Glomerular visceral epithelial cell (primary cell): ENCODE measurements around the gene WDR88.
"Not testable (repeated sequence)": the region's sequence is repeated elsewhere in the genome, so short reads cannot be mapped to it uniquely, and the experiment has no call there.

Experiments
- DNase-seq: peaks from one replicate; pipeline ENCODE4 v3.0.0-alpha.2; 2016; ENCODE audit errors: extremely low spot score

WDR88 gene

DNA sequence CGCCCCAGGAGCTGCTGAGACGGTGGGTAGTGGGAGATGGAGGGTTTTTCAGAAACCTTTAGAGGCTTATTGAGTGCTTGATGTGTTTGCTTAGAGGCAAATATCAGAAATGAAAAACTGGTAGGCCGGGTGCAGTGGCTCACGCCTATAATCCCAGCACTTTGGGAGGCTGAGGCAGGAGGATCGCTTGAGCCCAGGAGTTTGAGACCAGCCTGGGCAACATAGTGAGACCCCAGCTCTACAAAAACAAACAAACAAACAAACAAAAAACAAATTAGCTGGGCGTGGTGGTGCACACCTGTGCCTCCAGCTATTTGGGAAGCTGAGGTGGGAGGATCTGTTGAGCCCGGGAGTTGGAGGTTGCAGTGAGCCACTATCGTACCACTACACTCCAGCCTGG lies 5.2 kb upstream of the WDR88 start:
- DNase-seq, result not testable (repeated sequence)

DNA sequence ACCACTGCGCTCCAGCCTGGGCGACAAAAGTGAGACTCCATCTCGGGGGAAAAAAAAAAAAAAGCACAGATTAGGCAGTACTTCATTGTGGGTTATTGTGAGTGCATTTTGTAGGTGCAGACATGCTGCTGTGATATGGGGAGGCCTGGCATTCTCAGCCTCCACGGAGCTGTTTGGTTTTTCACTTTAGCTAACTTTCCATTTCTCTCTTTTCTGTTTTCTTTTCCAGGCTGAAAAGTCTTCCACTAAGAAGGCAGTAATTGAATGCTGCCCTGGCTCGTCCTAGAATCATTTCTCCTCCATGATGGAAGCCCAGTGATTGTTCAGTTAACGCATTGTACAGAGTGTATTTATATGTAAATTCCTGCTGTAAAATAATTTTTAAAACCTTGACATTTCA lies 2.0 kb upstream of the WDR88 start:
- DNase-seq, result no peak

- DNase-seq, result no peak
Measured at GRCh38 chr19:33130433-33130832, 1.5 kb upstream of the WDR88 start.

- no peak for DNase-seq
Measured at GRCh38 chr19:33132425-33132824, 511 bp downstream of the WDR88 start.

DNA sequence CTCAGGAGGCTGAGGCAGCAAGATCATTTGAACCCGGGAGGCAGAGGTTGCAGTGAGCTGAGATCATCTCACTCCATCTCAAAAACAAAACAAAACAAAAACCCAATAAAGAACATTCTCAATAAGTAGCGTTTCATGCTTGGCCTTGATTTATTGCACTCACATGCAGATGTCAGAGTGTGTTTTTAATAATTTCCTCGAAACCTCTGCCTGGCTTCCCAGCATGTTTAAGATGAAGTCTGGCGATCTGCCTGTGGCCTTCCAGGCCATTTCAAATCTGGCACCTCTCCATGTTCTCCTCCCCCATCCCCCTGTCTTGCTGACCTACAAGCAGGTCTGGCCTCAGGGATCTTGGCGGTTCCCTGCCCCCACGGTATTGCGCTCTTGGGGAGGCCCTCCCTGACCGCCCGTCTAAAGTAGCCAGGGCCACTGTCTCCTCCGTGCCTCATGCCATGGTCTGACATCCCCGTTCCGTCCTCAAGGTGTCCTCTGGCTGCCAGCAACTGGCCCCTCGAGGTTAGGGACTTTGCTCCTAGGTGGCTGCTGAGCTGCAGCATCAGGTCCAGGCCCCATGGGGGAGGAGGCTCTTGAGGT lies 1.6 kb downstream of the WDR88 start:
- DNase-seq, result no peak

DNA sequence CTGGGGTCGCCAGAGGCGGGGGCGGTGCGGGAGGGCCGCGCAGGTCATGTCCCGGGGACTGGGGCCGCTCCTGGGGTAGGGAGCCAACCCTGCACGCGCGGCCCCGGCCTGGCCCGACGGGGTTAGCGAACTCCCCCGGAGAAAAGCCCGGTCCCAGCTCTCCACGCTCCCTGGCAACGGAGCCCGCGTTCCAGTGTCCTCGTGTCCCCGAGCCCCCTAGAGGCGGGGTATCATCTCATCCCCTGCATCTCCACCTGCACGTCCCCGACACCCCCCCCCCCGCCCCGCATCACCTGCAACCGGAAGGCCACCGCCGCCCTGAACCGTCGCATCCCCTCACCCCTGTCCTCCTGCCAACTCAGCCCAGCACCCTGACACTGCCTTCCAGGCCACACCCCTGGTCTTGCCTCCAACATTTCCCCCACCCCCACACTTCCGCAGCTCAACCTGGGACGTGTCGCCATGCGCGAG lies 2.7 kb downstream of the WDR88 start:
- no peak for DNase-seq

DNA sequence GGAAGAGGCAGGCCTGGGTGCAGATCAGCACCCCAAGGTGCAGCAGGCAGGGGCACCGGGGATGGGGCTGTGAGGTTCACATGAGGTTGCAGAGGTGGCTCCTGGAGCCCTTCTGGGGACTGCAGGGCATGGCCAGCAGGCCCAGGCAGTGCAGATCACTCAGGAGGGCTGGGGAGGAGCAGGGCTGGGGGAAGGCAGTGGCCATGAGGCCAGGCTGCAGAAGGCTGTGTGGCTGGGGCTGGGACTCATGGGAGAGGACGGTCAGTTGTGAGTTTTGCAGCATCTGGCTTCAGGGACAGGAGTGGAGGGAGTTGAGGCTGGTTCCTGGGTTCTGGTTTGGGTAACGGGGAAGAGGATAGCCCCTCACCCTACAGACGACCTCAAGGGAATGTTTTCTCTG lies 7.3 kb downstream of the WDR88 start:
- DNase-seq, result no peak

GRCh38 chr19:33143897-33144405 lies 12.0 kb downstream of the WDR88 start:
- peak; percentile 57 for DNase-seq

DNA sequence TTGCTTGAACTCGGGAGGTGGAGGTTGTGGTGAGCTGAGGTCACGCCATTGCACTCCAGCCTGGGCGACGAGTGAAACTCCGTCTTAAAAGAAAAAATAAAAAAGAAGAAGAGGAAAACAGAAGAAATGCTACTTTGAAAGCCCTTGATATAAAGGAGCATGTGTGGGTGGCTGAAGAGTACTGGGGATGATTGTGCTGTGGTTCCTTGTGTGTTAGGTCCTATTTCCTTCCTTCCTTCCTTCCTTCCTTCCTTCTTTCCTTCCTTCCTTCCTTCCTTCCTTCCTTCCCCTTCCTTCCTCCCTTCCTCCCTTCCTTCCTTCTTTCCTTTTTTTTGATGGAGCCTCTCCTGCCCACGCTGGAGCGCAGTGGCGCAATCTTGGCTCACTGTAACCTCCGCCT lies 14.3 kb downstream of the WDR88 start:
- DNase-seq, result no peak

DNA sequence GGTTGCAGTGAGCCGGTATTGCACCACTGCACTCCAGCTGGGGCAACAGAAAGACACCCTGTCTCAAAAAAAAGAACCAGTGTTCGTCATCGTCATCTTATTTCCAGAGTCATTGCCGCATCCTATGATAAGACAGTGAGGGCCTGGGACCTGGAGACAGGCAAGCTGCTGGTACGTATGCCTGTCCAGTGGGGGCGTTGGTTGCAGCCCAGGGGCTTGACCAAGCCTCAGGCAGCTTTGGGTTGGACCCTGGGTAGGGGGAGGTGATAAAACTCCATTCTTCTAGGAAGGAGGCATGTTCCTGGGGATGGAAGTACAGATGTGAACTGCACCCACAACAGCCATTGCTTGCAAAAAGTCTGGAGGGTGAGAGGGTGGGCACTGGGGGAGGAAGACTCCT lies 15.6 kb downstream of the WDR88 start:
- no peak for DNase-seq

DNA sequence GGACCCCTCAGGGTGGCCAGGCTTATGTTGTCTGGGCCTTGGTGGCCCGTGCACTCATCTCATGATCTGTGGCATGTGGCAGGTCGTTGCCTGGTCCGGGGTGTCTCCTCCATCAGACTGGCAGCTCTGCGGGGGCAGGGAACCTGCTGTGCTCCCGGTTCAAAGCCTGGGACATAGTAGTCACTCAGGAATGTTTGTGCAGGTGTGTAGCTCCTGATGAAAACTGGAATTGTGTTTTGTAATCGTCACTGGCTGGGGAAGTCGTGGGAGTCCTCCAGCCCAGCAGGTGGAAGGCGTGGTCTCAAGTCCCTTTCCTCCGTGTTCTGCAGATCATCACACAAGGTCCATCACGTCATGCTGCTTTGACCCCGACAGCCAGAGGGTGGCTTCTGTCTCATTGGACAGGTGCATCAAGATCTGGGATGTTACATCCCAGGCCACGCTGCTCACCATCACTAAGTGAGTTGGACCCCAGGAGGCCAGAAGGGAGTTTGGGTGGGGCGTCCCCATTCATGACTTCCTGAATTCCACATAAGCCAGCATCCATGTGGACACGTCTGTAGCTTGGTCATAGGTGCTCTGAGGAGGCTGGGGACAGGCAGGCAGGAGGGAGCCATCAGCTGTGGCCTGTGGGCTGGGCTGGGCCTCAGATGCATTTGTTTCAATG lies 19.1 kb downstream of the WDR88 start:
- no peak for DNase-seq

- no peak for DNase-seq
Measured at GRCh38 chr19:33152176-33152575, 20.3 kb downstream of the WDR88 start.

GRCh38 chr19:33152625-33153024 lies 20.7 kb downstream of the WDR88 start:
- not testable (repeated sequence) for DNase-seq

GRCh38 chr19:33154313-33154712 lies 22.4 kb downstream of the WDR88 start:
- DNase-seq, result not testable (repeated sequence)

- DNase-seq, result no peak
Measured at GRCh38 chr19:33156334-33156733, 24.4 kb downstream of the WDR88 start.

GRCh38 chr19:33157906-33158305 lies 26.0 kb downstream of the WDR88 start:
- DNase-seq, result no peak

- no peak for DNase-seq
Measured at GRCh38 chr19:33158365-33158764, 26.5 kb downstream of the WDR88 start.

DNA sequence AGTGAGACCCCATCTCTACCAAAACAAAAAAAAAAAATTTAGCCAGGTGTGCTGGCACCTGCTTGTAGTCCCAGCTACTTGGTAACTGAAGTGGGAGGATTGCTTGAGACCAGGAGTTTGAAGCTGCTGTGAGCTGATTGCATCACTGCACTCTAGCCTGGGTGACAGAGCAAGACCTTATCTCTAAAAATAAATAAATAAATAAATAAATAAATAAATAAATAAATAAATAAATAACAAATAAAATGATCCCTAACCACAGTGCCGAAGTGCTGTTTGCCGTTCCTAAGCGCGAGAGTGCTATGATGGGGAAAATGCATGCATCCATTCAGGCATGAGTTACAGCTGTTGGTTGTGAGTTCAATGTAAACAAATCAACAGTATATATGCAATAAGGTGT lies 27.2 kb downstream of the WDR88 start:
- no peak for DNase-seq

DNA sequence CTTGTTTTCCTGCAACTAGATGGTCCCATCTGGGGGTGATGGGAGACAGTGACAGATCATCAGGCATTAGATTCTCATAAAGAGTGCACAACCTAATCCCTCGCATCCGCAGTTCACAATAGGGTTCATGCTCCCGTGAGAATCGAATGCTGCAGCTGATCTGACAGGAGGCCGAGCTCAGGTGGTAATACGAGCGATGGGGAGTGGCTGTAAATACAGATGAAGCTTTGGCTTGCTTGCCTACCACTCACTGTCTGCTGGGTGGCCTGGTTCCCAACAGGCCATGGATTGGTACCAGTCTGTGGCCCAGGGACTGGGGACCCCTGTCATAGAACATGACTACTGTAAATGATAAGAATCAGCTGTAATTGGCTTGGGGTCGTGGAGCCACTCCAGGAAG lies 28.0 kb downstream of the WDR88 start:
- no peak for DNase-seq

GRCh38 chr19:33161201-33161600 lies 29.3 kb downstream of the WDR88 start:
- no peak for DNase-seq

- no peak for DNase-seq
Measured at GRCh38 chr19:33163481-33163880, 31.6 kb downstream of the WDR88 start.

DNA sequence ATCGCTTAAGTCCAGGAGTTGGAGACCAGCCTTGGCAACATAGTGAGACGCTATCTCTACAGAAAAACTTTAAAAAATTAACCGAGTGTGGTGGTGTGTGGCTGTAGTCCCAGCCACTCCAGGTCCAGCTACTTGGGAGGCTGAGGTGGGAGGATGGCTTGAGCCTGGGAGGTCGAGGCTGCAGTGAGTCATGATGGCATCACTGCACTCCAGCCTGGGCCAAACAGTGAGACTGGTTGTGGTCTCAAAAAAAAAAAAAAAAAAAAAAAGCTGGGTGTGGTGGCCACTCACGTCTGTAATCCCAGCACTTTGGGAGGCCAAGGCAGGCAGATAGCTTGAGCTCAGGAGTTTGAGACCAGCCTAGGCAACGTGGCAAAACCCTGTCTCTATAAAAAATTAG lies 34.1 kb downstream of the WDR88 start:
- DNase-seq, result not testable (repeated sequence)

GRCh38 chr19:33167438-33167837 lies 35.5 kb downstream of the WDR88 start:
- no peak for DNase-seq

DNA sequence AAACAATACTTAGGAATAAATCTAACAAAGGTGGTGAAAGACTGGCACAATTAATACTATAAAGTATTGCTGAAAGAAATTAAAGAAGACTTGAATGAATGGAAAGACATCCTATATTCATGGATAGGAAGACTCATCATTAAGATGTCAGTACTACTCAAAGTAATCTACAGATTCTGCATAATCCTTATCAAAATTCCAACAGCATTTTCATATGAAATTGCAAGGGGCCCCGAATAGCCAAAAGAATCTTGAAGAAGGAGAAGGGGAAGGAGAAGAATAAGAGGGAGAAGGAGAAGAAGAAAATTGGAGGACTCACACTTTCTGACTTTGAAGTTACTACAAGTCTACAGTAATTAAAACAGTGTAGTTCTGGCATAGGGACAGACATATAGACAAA lies 36.6 kb downstream of the WDR88 start:
- DNase-seq, result no peak
